AG10803 (cell line): ENCODE measurements around the gene NCKAP5.
A peak's percentile ranks its signal among the peaks of the same experiment; 100 is the strongest.

ENCODE experiments used
- DNase-seq: peaks from one replicate; pipeline ENCODE4 v3.0.0; 2010; ENCODE audit warnings: low read depth
- H3K4me3 ChIP-seq: 2 replicates; pipeline ENCODE4 v1.5.1; 2011; ENCODE audit warnings: mild to moderate bottlenecking, low read length, control low read depth
- CTCF ChIP-seq: conservative IDR thresholded peaks from 2 replicates; pipeline ENCODE4 v1.5.1; 2011; ENCODE audit warnings: mild to moderate bottlenecking, low read length, control low read depth, inconsistent platforms

Gene NCKAP5

GRCh38 chr2:133506996-133507395 lies 61.3 kb downstream of the NCKAP5 start:
- H3K4me3 ChIP-seq: no peak overlapping the region
- DNase-seq: no peak
- no peak for TF ChIP-seq CTCF

GRCh38 chr2:133504566-133505505 lies 63.4 kb downstream of the NCKAP5 start:
- DNase-seq: peak; percentile 43
- no peak for TF ChIP-seq CTCF
- no peak overlapping the region for H3K4me3 ChIP-seq

- H3K4me3 ChIP-seq: no peak overlapping the region
- DNase-seq: no peak
- TF ChIP-seq CTCF: no peak
These were observed 64.3 kb downstream of the NCKAP5 start for GRCh38 chr2:133503927-133504326.

GRCh38 chr2:133503323-133503722 lies 64.9 kb downstream of the NCKAP5 start:
- H3K4me3 ChIP-seq: no peak overlapping the region
- no peak for DNase-seq
- TF ChIP-seq CTCF: no peak

GRCh38 chr2:133502678-133503077 lies 65.6 kb downstream of the NCKAP5 start:
- no peak for DNase-seq
- H3K4me3 ChIP-seq: no peak overlapping the region
- TF ChIP-seq CTCF: no peak

GRCh38 chr2:133500917-133501316 lies 67.3 kb downstream of the NCKAP5 start:
- TF ChIP-seq CTCF: no peak
- H3K4me3 ChIP-seq: no peak overlapping the region
- DNase-seq: no peak
